ENCODE results near the gene CYB5R4. TPM values are rescaled to one million over a fixed set of nuclear protein-coding genes. Genes with fewer than 3 reads are reported as not detected.

The CYB5R4 gene
- total RNA-seq, 1 experiment from 2014 or later = 24.0 TPM

- no TSS peak for BruUV-seq (replicated peaks)
- Histone ChIP-seq H3K4me1 (ENCODE audit: control insufficient read depth in 1 of 2, insufficient read depth in 2 of 2, low read length in 2 of 2) (no peaks in the 10 kb centered on the region), H2AFZ (ENCODE audit: low read depth, low read length, poor library complexity, severe bottlenecking) (no peak overlapping the region), H3K9me3 (ENCODE audit: control insufficient read depth in 1 of 2, insufficient read depth in 1 of 2, low read depth in 1 of 2, low read length in 2 of 2) (no peaks in the 10 kb centered on the region), H3K4me3 (replicated peaks in 1 of 2; ENCODE audit: low read depth in 1 of 2, low read length in 2 of 2) (no peak overlapping the region), H3K27ac (ENCODE audit: low read depth, low read length) (no peak overlapping the region), H3K27me3 (ENCODE audit: insufficient read depth, low read length) (no peaks in the 10 kb centered on the region), H3K79me2 (ENCODE audit: insufficient read depth, low read length) (no peaks in the 10 kb centered on the region), H3K9me2 (ENCODE audit: insufficient read depth) (no peaks in the 10 kb centered on the region), H3K36me3 (ENCODE audit: control insufficient read depth in 1 of 2, insufficient read depth in 2 of 2, low read length in 2 of 2) (0 out of 4 replicates have a peak, but pooled peaks cover 0 to 3% of the 10 kb centered on the region in 2 experiments), H3K4me2 (ENCODE audit: low read length) (no peak overlapping the region), H3K9ac (ENCODE audit: low read length) (no peak overlapping the region), H4K20me1 (ENCODE audit: insufficient read depth) (no peaks in the 10 kb centered on the region)
- intact Hi-C loops (cut with micrococcal nuclease) = no loop called here
- DNase-seq (ENCODE audit: low read depth, low spot score) = no peak
- RAD21 ChIA-PET (ENCODE audit: low non-redundant PET in 1 of 2, low total read pairs in 2 of 2, uncharacterized antibody in 2 of 2, unreplicated experiment in 2 of 2) = no interaction called here
- POLR2A ChIA-PET = no interaction called here
- CTCF ChIA-PET = no interaction called here
- ATAC-seq = no peak
- TF ChIP-seq CTCF (IDR thresholded peaks at IDR 0.05 in 2 of 3, conservative IDR thresholded peaks at IDR 0.05 in 1 of 3; ENCODE audit: borderline replicate concordance in 1 of 3, insufficient read depth in 1 of 3, low read depth in 2 of 3, low read length in 2 of 3) (no peak), CEBPB (IDR thresholded peaks at IDR 0.05; ENCODE audit: low read depth) (no peak), SRF (IDR thresholded peaks at IDR 0.05; ENCODE audit: low read depth) (no peak)
Measured at GRCh38 chr6:83960664-83961063, 101.2 kb downstream of the CYB5R4 start.

GRCh38 chr6:83962582-83962981 lies 103.1 kb downstream of the CYB5R4 start:
- no peak for ATAC-seq

More at GRCh38 chr6:83962582-83962981, 103.1 kb downstream of the CYB5R4 start:
- Histone ChIP-seq H3K9me3 (ENCODE audit: control insufficient read depth in 1 of 2, insufficient read depth in 1 of 2, low read depth in 1 of 2, low read length in 2 of 2) (no peaks in the 10 kb centered on the region), H3K9ac (ENCODE audit: low read length) (no peak overlapping the region), H3K36me3 (ENCODE audit: control insufficient read depth in 1 of 2, insufficient read depth in 2 of 2, low read length in 2 of 2) (0 out of 4 replicates have a peak, but pooled peaks cover 0 to 3% of the 10 kb centered on the region in 2 experiments), H2AFZ (ENCODE audit: low read depth, low read length, poor library complexity, severe bottlenecking) (no peak overlapping the region), H3K4me1 (ENCODE audit: control insufficient read depth in 1 of 2, insufficient read depth in 2 of 2, low read length in 2 of 2) (no peaks in the 10 kb centered on the region), H3K27me3 (ENCODE audit: insufficient read depth, low read length) (no peaks in the 10 kb centered on the region), H3K4me3 (replicated peaks in 1 of 2; ENCODE audit: low read depth in 1 of 2, low read length in 2 of 2) (no peak overlapping the region), H3K9me2 (ENCODE audit: insufficient read depth) (no peaks in the 10 kb centered on the region), H4K20me1 (ENCODE audit: insufficient read depth) (no peaks in the 10 kb centered on the region), H3K4me2 (ENCODE audit: low read length) (no peak overlapping the region), H3K79me2 (ENCODE audit: insufficient read depth, low read length) (no peaks in the 10 kb centered on the region), H3K27ac (ENCODE audit: low read depth, low read length) (no peak overlapping the region)
- POLR2A ChIA-PET = no interaction called here
- BruUV-seq (replicated peaks) = no TSS peak
- DNase-seq (ENCODE audit: low read depth, low spot score) = no peak
- no peak for TF ChIP-seq RAD21 (IDR thresholded peaks at IDR 0.05; ENCODE audit: low read depth)
- no peak for TF ChIP-seq ATF3 (IDR thresholded peaks at IDR 0.05)
- TF ChIP-seq CBX3 (IDR thresholded peaks at IDR 0.05; ENCODE audit: low read depth) = no peak
- no peak for TF ChIP-seq SRF (IDR thresholded peaks at IDR 0.05; ENCODE audit: low read depth)
- no peak for TF ChIP-seq ZBTB33 (IDR thresholded peaks at IDR 0.05; ENCODE audit: extremely low read depth, insufficient replicate concordance, low read length)
- TF ChIP-seq EZH2phosphoT487 (IDR thresholded peaks at IDR 0.05; ENCODE audit: borderline replicate concordance) = no peak
- no peak for TF ChIP-seq ZNF274 (IDR thresholded peaks at IDR 0.05; ENCODE audit: low read depth, low read length)
- TF ChIP-seq MAX (IDR thresholded peaks at IDR 0.05) = no peak
- TF ChIP-seq ELF1 (IDR thresholded peaks at IDR 0.05; ENCODE audit: borderline replicate concordance, low read depth) = no peak
- RAD21 ChIA-PET (ENCODE audit: low non-redundant PET in 1 of 2, low total read pairs in 2 of 2, uncharacterized antibody in 2 of 2, unreplicated experiment in 2 of 2) = no interaction called here
- CTCF ChIA-PET = no interaction called here
- intact Hi-C loops (cut with micrococcal nuclease) = no loop called here

Data from HCT116 (cell line).